Lower lobe of right lung (tissue), 2 donors: ENCODE results near the gene ZFP36L2. TPM values are rescaled to one million over a fixed set of nuclear protein-coding genes. Genes with fewer than 3 reads are reported as not detected.

Source experiments
- ATAC-seq, 2 donors: fragments of 200-7000 bp; cut with Tn5 transposase; one replicate each; pipeline ENCODE4 v1.9.1; 2020 to 2022; ENCODE audit warnings: mild to moderate bottlenecking in 2 of 2, moderate library complexity in 2 of 2
- DNase-seq: peaks from one replicate; pipeline ENCODE4 v3.0.0-alpha.2; 2020
- H3K27ac ChIP-seq: fragments of 200-600 bp; one replicate; pipeline ENCODE4 v1.8.0; 2022
- H3K27me3 ChIP-seq: fragments of 200-600 bp; one replicate; pipeline ENCODE4 v1.8.0; 2022; ENCODE audit warnings: low read depth
- H3K36me3 ChIP-seq: fragments of 200-600 bp; one replicate; pipeline ENCODE4 v1.8.0; 2022; ENCODE audit warnings: mild to moderate bottlenecking
- H3K4me1 ChIP-seq: fragments of 200-600 bp; one replicate; pipeline ENCODE4 v1.8.0; 2022
- H3K4me3 ChIP-seq: fragments of 200-600 bp; one replicate; pipeline ENCODE4 v1.8.0; 2022; ENCODE audit warnings: mild to moderate bottlenecking
- H3K9me3 ChIP-seq: fragments of 200-600 bp; one replicate; pipeline ENCODE4 v1.8.0; 2022
- CTCF ChIP-seq: fragments of 200-600 bp; IDR thresholded peaks from one replicate; pipeline ENCODE4 v1.8.0; 2022; ENCODE audit warnings: antibody characterized with exemption, mild to moderate bottlenecking
- intact Hi-C: fragments of 100-400 bp; cut with DNase I; formaldehyde crosslinking; loops from one replicate; pipeline ENCODE4 v1.11.0; 2022
- total RNA-seq: library from RNA; stranded (reverse); fragmentation: NEBNext Ultra II Directional; extraction: Animal tissue kit (Norgen Biotek cat#: 25700); gene quantifications from one replicate; pipeline ENCODE4 v1.2.1, GENCODE V29; 2021
- donor health status: DM: no; HTN: yes; CAD: no; lungs with severe emphysema.

ZFP36L2 gene
- total RNA-seq, 1 donor from 2014 or later: 136 TPM

- Histone ChIP-seq H3K27me3 (no peaks in the 10 kb centered on the region), H3K9me3 (no peaks in the 10 kb centered on the region), H3K4me3 (no peak overlapping the region), H3K27ac (peak overlapping the region; percentile 73), H3K36me3 (no peaks in the 10 kb centered on the region), H3K4me1 (peaks cover 47% of the 10 kb centered on the region)
- TF ChIP-seq CTCF: no peak
- no peak for DNase-seq
- no peak for ATAC-seq
- intact Hi-C loops: no loop called here
Measured at GRCh38 chr2:43270461-43270860, 44.1 kb upstream of the ZFP36L2 start.

GRCh38 chr2:43269706-43270105 is 43.3 kb upstream of the ZFP36L2 start:
- no peaks in the 10 kb centered on the region for H3K9me3 ChIP-seq
- intact Hi-C loops: no loop called here
- H3K4me3 ChIP-seq: no peak overlapping the region
- no peak for TF ChIP-seq CTCF
- H3K27me3 ChIP-seq: no peaks in the 10 kb centered on the region
- DNase-seq: no peak
- peak overlapping the region; percentile 73 for H3K27ac ChIP-seq
- peak; percentile 69 to 74 for ATAC-seq
- no peaks in the 10 kb centered on the region for H3K36me3 ChIP-seq
- peaks cover 47% of the 10 kb centered on the region for H3K4me1 ChIP-seq

GRCh38 chr2:43269074-43269572 is 42.7 kb upstream of the ZFP36L2 start:
- Histone ChIP-seq H3K4me1 (peaks cover 47% of the 10 kb centered on the region), H3K27me3 (no peaks in the 10 kb centered on the region), H3K27ac (peak overlapping the region; percentile 73), H3K36me3 (no peaks in the 10 kb centered on the region), H3K4me3 (no peak overlapping the region), H3K9me3 (no peaks in the 10 kb centered on the region)
- intact Hi-C loops: no loop called here
- TF ChIP-seq CTCF: no peak
- DNase-seq (peak; percentile 76), ATAC-seq (peak; percentile 77 to 85)

- Histone ChIP-seq H3K27me3 (no peaks in the 10 kb centered on the region), H3K4me3 (no peak overlapping the region), H3K4me1 (peaks cover 47% of the 10 kb centered on the region), H3K36me3 (no peaks in the 10 kb centered on the region), H3K9me3 (no peaks in the 10 kb centered on the region), H3K27ac (peak overlapping the region; percentile 73)
- peak; percentile 6 to 36 for ATAC-seq
- no peak for TF ChIP-seq CTCF
- intact Hi-C loops: no loop called here
- no peak for DNase-seq
Measured at GRCh38 chr2:43268066-43268953, 41.9 kb upstream of the ZFP36L2 start.

- Histone ChIP-seq H3K4me1 (peaks cover 47% of the 10 kb centered on the region), H3K4me3 (no peak overlapping the region), H3K27me3 (no peaks in the 10 kb centered on the region), H3K27ac (peak overlapping the region; percentile 53), H3K36me3 (no peaks in the 10 kb centered on the region), H3K9me3 (no peaks in the 10 kb centered on the region)
- no peak for TF ChIP-seq CTCF
- DNase-seq (no peak), ATAC-seq (no peak)
- intact Hi-C loops: no loop called here
Measured at GRCh38 chr2:43267381-43267780, 41.0 kb upstream of the ZFP36L2 start.
